DND-41 (cell line): ENCODE results near the gene SH3TC2.

Source experiments
- CTCF ChIP-seq: IDR thresholded peaks from 2 replicates; pipeline ENCODE4 v1.5.1; 2012; ENCODE audit warnings: borderline replicate concordance, low read length, moderate library complexity, mild to moderate bottlenecking; ENCODE audit not compliant: poor library complexity, severe bottlenecking; ENCODE audit errors: extremely low read depth
- EZH2 ChIP-seq: IDR thresholded peaks from 3 replicates; pipeline ENCODE4 v1.6.1; 2012; ENCODE audit warnings: borderline replicate concordance, low read depth, mild to moderate bottlenecking, moderate library complexity, low read length, inconsistent platforms; ENCODE audit not compliant: severe bottlenecking

GRCh38 chr5:148974642-148975327 is 88.1 kb downstream of the SH3TC2 start:
- TF ChIP-seq EZH2 (no peak), CTCF (no peak)
